Erythroblast (primary cell): ENCODE measurements around the gene ATRX.

Experiments used
- GATA1 ChIP-seq: IDR thresholded peaks from 2 replicates; pipeline ENCODE4 v1.6.1; 2011; ENCODE audit warnings: low read depth, mild to moderate bottlenecking, control low read depth, low read length, moderate library complexity
- POLR2A ChIP-seq: IDR thresholded peaks from 2 replicates; pipeline ENCODE4 v1.6.1; 2011; ENCODE audit warnings: mild to moderate bottlenecking, low read length

DNA sequence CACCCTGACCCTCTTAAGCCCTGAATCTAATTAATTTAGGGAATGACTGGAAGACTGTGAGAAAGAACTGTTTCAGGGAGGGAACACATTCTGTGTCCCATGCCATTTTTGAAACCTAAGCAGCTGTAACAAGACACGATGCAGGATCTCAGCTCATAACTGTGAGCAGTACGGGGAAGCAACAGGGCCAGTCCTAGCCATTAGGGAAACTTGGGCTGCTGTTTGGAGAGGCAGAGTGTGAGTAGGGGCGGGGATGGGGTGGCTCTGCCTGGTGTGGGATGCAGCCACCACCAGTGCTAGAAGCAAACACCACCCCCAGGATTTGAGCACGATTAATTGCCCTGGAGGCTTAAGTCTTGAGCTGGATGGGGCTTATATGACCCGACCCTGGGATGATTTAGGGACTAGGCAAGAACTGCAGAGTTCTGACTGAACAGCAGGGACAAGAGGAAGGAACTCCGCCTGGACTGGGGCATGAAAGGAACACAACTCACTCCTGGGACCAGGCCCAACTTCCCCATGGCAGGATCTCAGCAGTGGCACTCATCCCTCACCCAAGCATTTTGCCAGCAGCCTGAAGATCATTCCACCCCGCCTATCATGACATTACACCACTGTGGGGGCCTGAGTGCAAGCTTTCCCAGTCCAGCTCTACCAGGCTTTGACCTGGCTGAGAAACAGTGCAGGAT is 43.1 kb downstream of the ATRX start:
- TF ChIP-seq GATA1 (no peak), POLR2A (no peak)
